Osteoblast (primary cell): ENCODE measurements around the gene AHDC1. TPM values are rescaled to one million over a fixed set of nuclear protein-coding genes. Genes with fewer than 3 reads are reported as not detected.

Experiments used
- DNase-seq: peaks from one replicate; pipeline ENCODE4 v3.0.0; 2011; ENCODE audit warnings: low spot score, mixed read lengths; ENCODE audit not compliant: insufficient read length; ENCODE audit errors: missing footprints
- H2AFZ ChIP-seq: 2 replicates; pipeline ENCODE4 v1.6.0; 2011; ENCODE audit warnings: mild to moderate bottlenecking, low read length
- H3K27ac ChIP-seq: 2 replicates; pipeline ENCODE4 v1.5.1; 2011; ENCODE audit warnings: mild to moderate bottlenecking, low read depth, low read length, moderate library complexity
- H3K27me3 ChIP-seq: 2 replicates; pipeline ENCODE4 v1.6.0; 2012; ENCODE audit warnings: mild to moderate bottlenecking, control low read depth, inconsistent platforms, low read length, moderate library complexity; ENCODE audit not compliant: insufficient read depth
- H3K36me3 ChIP-seq: 2 replicates; pipeline ENCODE4 v1.5.1; 2011; ENCODE audit warnings: mild to moderate bottlenecking, low read length, control low read depth, moderate library complexity; ENCODE audit not compliant: insufficient read depth
- H3K4me1 ChIP-seq: 2 replicates; pipeline ENCODE4 v1.5.1; 2011; ENCODE audit warnings: mild to moderate bottlenecking, low read length, control low read depth, moderate library complexity; ENCODE audit not compliant: insufficient read depth
- H3K4me2 ChIP-seq: 2 replicates; pipeline ENCODE4 v1.6.0; 2011; ENCODE audit warnings: mild to moderate bottlenecking, low read length; ENCODE audit not compliant: insufficient read depth
- H3K4me3 ChIP-seq: fragments of 200-600 bp; sonication (generic); 3 replicates; pipeline ENCODE4 v1.5.1; 2012; ENCODE audit warnings: mild to moderate bottlenecking, low read length, inconsistent platforms; ENCODE audit not compliant: insufficient read depth
- H3K79me2 ChIP-seq: 2 replicates; pipeline ENCODE4 v1.6.0; 2012; ENCODE audit warnings: mild to moderate bottlenecking, low read length, control low read depth, inconsistent platforms; ENCODE audit not compliant: insufficient read depth
- H3K9me3 ChIP-seq: 2 replicates; pipeline ENCODE4 v1.5.1; 2011; ENCODE audit warnings: low read depth, low read length, control low read depth
- H4K20me1 ChIP-seq: 2 replicates; pipeline ENCODE4 v1.6.0; 2012; ENCODE audit warnings: mild to moderate bottlenecking, low read length, control low read depth; ENCODE audit not compliant: insufficient read depth
- total RNA-seq: library from RNA; depleted of rRNA; stranded (reverse); fragments of >200 nt; gene quantifications from 2 replicates; pipeline ENCODE4 v1.2.3, GENCODE V29; 2012
- TF ChIP-seq, protein P1 (sequence below): IDR thresholded peaks from 2 replicates; pipeline ENCODE4 v1.5.1; 2011; ENCODE audit warnings: mild to moderate bottlenecking, low read depth, low read length, moderate library complexity; ENCODE audit errors: extremely low read depth

AHDC1 gene
- total RNA-seq, 1 donor, result 11.2 TPM

DNA sequence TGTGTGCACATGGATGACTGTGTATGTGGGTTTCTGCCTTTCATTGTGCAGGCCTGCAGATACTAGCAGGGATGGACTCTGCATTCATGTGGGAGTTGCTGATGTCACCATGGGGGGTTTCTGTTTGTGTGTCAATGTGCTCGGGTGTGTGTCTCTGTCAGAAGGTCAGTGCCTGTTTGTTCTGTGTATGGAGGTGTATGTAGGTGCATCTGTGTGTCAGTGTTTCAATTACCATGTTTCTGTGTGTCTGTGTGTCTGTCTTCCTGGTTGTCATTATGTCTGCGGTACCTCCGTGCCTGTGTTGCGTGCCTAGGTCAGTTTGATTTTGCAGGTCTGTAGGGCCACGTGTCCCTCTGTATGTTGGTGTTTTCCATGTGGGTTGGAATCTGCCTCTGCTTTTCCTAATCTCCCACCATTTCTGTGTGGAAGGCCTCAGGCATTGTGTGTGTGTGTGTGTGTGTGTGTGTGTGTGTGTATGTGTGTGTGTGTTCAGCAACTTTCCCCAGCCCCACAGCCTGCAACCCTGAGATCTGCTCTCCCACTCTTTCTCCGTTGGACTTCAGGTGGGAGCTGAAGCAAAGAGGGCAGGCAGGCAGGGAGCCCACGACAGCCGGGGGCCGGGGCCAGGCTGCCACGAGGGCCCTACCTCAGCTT, 77.2 kb downstream of the AHDC1 start:
- no peak overlapping the region for H3K27ac ChIP-seq
- H2AFZ ChIP-seq, result no peak overlapping the region
- no peak overlapping the region for H3K4me2 ChIP-seq
- H3K79me2 ChIP-seq, result no peaks in the 10 kb centered on the region
- no peaks in the 10 kb centered on the region for H3K36me3 ChIP-seq
- DNase-seq, result peak; percentile 80
- no peak overlapping the region for H3K4me3 ChIP-seq
- no peaks in the 10 kb centered on the region for H3K27me3 ChIP-seq
- H3K4me1 ChIP-seq, result peaks cover 26% of the 10 kb centered on the region
- no peaks in the 10 kb centered on the region for H3K9me3 ChIP-seq
- TF ChIP-seq, protein P1, sequence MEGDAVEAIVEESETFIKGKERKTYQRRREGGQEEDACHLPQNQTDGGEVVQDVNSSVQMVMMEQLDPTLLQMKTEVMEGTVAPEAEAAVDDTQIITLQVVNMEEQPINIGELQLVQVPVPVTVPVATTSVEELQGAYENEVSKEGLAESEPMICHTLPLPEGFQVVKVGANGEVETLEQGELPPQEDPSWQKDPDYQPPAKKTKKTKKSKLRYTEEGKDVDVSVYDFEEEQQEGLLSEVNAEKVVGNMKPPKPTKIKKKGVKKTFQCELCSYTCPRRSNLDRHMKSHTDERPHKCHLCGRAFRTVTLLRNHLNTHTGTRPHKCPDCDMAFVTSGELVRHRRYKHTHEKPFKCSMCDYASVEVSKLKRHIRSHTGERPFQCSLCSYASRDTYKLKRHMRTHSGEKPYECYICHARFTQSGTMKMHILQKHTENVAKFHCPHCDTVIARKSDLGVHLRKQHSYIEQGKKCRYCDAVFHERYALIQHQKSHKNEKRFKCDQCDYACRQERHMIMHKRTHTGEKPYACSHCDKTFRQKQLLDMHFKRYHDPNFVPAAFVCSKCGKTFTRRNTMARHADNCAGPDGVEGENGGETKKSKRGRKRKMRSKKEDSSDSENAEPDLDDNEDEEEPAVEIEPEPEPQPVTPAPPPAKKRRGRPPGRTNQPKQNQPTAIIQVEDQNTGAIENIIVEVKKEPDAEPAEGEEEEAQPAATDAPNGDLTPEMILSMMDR, result no peak
- no peaks in the 10 kb centered on the region for H4K20me1 ChIP-seq

DNA sequence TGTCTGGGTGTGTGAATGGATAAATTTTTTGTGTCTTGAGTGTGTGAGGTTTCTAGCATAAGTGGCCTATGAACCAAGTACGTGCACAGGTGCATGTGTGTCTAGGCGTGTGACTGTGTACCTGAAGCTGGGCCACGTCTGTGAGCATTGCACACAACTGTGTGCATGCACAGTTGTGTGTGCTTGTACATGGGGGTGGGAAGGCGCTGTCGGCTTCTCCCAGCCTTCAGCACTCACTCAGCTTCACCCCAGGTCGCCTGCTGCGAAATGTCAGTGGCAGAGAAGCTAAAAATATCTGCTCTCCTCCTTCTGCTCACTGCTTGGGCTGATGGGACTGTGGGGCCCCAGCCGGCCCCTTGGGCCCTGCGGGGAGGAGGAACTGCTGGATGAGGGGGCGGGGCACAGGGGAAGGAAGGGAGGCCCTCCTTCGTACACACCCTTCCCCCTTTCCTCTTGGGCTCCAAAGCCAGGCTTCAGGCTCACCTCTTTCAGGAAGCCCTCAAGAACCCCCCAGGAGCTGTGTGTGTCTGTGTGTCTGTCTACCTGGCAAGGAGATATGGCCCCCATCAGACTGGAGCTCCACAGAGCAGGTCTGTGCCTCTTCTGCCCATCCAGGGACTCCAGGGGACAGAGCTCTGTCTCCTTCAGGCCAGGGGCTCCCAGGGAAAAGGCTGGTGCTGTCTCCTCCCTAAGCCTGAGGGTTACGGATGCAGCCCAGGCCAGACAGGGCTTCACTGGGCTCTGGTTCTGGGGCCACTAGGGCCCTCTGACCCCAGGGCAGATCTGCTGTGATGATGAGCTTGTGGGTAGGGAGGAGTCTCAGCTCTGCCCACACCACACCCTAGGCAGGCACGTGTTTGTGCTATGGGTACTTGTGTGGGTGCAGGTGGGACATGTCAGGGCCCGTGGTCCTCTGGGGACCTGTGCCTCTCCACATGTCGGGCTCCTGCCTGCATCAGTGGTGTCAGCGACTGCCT, 78.4 kb downstream of the AHDC1 start:
- Histone ChIP-seq H2AFZ (no peak overlapping the region), H3K4me1 (peaks cover 26% of the 10 kb centered on the region), H3K27me3 (no peaks in the 10 kb centered on the region), H3K4me2 (peak overlapping the region; percentile 30), H3K4me3 (no peak overlapping the region), H3K27ac (no peak overlapping the region), H4K20me1 (no peaks in the 10 kb centered on the region), H3K79me2 (no peaks in the 10 kb centered on the region), H3K36me3 (no peaks in the 10 kb centered on the region), H3K9me3 (no peaks in the 10 kb centered on the region)
- TF ChIP-seq, protein P1, result no peak
- peak; percentile 94 for DNase-seq

DNA sequence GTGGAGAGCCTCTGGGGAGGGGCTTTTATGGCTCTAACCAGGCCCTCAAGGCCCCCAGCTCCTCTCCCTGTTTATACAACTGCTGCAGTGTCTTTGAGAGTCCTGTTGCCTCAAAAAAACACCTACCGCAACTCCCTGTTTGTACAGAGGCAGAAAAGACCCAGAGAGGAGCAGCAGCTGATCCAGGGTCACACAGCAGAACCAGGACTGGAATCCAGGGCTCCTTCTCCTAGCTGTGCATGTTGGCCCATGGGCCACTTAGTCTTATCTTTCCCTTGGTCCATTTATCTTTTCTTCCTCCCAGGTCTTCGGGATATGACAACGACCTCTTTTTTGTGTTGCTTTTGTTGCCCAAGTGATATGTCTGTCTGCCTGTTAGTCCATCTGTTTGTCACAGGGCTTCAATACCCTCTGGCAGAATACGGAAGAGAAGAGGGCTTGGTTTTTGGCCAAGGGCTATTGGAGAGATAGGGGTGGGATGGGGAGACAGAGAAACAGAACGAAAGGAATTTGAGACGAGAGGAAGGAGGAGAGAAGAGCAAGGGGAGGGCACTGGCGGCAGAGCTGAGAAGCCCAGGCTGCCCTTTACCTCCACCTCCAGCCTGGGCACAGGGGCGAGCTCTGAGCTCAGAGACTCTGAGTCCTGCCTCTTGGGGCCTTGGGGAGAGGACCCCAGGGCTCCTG, 80.5 kb downstream of the AHDC1 start:
- Histone ChIP-seq H3K79me2 (no peaks in the 10 kb centered on the region), H2AFZ (no peak overlapping the region), H3K4me2 (no peak overlapping the region), H3K27ac (no peak overlapping the region), H3K36me3 (no peaks in the 10 kb centered on the region), H3K27me3 (no peaks in the 10 kb centered on the region), H3K9me3 (no peaks in the 10 kb centered on the region), H3K4me1 (peaks cover 22% of the 10 kb centered on the region), H3K4me3 (no peak overlapping the region), H4K20me1 (no peaks in the 10 kb centered on the region)
- DNase-seq, result peak; percentile 65
- TF ChIP-seq, protein P1, result no peak
